OCI-M2 (cell line): ENCODE results near the gene RPS29.
A peak's percentile ranks its signal among the peaks of the same experiment; 100 is the strongest.
"Not testable (repeated sequence)": the region's sequence is repeated elsewhere in the genome, so short reads cannot be mapped to it uniquely, and the experiment has no call there.

Experiments used
- DNase-seq: peaks from one replicate; lab custom pipeline; 2025; ENCODE audit not compliant: unreplicated experiment; lab: John Stamatoyannopoulos, UW

The RPS29 gene

DNA sequence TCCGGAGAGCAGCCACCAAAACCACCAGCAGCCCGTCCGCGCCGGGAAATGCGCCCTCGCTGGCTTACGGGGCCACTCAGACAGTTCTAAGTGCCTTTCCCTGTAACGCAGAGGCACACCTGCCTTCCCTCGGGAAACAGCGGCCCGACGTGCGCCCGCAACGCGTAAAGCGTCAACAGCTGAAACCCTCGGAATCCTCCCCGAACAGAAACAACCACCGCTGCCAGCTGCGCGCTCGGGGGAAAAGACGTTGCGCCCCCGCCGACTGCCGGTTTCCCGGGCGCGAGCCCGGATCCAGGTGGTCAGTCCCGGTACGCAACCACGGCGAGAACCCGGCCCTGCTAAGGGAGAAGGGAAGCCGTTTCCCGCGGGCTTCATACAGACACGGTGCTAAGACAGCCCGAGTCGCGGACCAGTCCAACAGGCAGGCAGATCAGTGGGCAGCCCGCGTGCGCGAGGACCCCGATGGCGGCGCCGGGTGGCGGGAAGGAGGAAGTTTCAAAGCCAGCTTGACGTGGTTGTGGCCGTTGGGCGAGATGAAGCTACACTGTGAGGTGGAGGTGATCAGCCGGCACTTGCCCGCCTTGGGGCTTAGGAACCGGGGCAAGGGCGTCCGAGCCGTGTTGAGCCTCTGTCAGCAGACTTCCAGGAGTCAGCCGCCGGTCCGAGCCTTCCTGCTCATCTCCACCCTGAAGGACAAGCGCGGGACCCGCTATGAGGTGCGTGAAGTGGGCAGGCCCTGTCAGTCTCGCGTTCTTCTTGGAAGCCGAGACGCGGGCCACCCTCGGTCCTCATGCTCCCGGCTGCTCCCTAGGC, 12.5 kb upstream of the RPS29 start, which contains the start of gene LRR1:
Gene LRR1, plus strand, starts transcription at position 456 of the 816 bp plus-strand sequence. Its CDS starts 81 bp downstream, at position 537.
- peak; percentile 89 for DNase-seq

DNA sequence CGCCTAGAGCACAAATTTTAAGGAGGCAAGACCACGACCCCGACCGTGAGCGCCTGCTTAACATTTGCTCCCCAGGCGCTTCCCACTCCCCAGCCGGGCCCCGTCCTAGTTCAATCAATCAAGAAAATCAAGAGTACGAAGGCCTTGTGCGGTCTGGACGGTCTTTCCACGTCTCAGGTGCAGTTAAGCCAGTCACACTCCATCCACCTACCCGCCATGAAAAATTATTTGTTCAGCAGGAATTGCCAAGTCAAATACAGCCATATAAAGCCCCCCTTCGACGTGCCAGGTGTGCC, 12.0 kb upstream of the RPS29 start:
- DNase-seq = no peak

DNA sequence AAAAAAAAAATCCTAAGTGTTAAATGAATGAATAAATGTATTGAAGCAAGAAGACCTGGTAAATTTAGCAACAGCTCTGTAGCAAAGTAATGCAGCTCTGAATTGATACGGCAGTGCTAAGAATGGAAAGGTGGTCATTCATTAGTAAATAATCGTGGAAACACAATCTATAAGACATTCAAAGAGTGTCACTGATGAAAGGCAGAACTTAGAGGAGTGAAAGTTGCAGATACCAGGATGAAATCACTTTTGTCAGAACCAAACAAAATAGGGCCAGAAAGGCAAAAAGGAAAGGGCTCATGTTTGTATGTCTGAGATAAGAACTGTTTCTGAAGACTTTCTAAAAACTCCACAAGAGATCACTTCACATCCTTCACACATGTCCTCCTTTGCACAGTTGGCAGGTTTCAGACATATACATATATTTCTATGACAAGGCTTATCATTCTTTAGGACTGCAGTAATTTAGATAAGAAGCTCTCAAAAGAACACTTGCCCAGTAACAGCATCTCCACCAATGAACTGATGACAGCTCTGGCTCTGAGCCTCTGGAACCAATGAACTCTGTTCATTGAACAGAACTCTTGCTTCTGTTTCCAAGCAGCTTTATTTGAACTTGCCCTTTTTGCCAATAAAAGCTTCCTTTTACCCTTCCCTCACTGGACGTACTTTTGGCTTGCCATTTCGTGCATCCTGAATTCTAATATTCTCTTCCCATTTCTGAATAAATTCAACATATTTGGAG, 8.3 kb upstream of the RPS29 start:
- peak; percentile 72 for DNase-seq

DNA sequence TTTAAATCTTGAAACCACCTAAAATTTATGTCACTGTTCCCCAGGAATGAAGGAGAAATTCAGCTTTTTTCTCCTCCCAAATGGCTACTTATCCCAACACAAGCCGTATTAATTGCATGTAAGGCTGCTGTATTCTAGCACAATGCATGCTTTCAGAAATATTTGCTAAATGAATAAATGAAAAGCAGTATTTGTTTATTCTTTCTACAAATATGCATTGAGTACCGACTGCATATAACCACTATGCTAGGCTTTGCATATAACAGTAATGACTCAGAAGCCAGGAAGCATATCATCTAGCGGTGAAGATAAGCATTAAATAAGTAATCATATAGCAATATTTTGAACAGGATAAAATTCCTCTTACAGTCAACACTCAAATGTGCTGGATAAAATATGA, 6.8 kb upstream of the RPS29 start:
- DNase-seq = no peak

DNA sequence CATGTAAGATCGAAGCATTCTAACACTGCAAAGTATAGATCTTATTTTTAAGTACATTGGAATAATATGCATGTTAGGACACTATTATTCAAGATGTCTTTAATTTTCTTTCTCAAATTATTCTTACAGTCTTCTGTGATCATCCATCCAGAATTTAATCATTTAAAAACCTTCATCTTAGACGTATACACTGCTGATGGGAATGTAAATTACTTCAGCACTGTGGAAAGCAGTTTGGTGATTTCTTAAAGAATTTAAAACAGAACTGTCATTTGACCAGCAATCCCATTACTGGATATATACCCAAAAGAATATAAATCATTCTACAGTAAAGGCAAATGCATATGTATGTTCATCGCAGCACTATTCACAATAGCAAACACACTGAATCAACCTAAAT, 3.2 kb upstream of the RPS29 start:
- no peak for DNase-seq

DNA sequence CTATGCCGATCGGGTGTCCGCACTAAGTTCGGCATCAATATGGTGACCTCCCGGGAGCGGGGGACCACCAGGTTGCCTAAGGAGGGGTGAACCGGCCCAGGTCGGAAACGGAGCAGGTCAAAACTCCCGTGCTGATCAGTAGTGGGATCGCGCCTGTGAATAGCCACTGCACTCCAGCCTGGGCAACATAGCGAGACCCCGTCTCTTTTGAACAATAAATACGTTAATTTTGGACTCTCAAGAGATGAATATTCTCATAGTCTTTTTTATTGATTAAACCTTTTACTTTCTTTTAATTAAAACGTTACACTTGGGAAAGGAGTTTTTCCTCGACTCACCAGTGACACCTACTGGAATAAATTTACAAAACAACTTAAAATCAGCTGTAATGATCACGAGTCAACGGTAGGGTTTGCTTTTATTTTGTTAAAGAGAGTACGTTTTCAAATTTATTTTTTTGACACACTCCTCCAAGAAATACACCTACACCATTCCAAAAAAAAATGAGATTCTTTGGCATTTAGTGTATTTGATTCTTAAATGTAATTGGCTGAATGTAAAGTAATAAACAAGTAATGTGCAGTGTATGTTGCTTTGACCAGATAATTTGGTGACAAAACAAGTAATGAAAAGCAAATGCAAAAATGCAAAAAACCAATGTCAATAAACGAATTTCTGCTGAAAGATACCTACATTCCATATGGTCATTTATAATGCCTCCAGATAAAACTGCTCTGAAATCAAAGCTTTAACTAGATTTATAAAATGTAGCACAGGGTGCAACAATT, 687 bp upstream of the RPS29 start:
- DNase-seq = peak; percentile 81

DNA sequence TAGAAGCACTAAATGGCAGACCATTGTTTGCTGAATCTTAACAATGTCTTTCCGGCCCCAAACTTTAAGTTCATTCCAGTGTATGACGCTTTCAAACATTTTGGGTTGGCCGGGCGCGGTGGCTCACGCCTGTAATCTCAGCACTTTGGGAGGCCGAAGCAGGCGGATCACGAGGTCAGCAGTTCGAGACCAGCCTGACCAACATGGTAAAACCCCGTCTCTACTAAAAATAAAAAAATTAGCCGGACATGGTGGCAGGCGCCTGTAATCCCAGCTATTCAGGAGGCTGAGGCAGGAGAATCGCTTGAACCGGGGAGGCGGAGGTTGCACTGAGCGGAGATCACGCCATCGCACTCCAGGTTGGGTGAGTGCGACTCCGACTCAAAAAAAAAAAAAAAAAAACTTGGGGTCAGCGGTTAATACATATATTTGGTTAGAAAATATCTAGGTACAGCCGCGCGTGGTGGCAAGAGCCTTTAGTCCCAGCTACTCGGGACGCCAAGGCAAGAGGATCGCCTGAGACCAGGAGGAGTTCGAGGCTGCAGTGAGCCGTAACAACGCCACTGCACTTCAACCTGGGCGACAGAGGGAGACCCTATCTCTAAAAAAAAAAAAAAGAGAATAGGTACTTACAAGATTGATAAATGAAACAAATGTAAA, 1.1 kb downstream of the RPS29 start:
- not testable (repeated sequence) for DNase-seq

DNA sequence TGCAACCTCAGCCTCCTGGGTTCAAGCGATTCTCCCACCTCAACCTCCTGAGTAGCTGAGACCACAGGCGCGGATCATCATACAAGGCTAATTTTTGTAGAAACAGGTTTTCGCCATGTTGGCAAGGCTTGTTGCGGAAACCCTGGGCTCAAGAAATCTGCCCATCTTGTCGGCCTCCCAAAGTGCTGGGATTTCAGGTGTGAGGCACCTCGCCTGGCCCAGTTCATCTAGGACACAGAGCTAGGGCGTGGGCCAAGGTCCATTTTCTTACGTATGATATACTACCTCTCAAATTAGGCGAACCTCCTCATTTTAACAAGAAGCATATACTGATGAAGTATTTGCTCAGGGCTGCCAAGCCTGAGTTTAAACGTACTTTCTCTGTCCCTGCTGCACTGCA, 2.1 kb downstream of the RPS29 start:
- DNase-seq = no peak

DNA sequence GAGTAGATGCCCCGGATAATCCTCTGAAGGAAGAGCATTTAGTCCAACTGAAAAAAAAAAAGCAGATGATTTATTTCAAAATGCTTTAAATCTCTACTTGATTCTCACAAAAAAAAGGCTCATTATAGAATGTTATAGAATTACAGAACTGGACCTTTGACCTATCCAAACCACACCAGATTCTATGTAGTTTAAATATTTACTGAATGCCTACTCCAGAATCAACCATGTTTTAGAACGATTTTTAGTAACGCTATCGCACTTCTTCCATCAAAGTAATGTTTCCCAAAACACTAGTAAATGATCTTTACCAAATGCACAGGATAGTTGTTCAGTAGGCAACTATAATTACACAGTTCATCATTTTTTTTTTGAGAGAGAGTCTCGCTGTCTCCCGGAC, 2.6 kb downstream of the RPS29 start:
- DNase-seq = no peak

DNA sequence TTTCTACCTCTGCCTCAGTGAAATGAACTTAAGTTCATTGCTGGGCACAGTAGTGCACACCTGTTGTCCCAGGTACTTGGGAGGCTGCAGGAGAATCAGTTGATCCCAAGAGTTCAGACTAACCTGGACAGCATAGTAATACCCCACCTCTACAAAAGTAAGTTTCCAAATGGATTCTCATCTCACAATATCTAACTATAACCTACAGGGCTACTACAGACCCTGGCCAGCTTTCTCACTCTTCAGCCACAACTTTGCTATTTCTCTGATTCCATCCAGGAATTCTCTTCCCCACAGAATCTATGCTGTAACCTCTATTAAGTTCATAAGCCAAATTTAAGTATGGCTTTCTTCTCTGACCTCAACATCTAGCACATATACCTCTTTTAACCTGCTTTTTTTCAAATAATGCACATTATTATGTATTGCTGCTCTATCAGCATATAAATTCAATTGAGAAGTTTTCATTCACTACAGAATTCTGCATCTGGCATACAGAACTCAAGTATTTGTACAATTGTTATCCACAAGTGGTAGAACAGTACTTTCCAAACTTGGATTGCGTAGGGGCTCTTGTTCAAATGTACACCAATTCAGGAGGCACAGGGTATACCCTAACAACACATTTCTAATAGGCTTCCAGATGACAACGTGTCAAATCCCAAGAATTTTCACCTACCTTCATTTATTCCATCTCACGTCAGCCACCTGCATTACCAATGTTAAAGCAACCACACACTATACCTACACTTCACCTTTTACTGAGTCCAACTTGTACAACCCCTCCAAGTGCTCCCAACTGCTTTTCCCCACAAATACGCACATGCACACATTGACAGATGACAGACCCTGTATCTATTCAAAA, 3.8 kb downstream of the RPS29 start:
- DNase-seq = no peak

DNA sequence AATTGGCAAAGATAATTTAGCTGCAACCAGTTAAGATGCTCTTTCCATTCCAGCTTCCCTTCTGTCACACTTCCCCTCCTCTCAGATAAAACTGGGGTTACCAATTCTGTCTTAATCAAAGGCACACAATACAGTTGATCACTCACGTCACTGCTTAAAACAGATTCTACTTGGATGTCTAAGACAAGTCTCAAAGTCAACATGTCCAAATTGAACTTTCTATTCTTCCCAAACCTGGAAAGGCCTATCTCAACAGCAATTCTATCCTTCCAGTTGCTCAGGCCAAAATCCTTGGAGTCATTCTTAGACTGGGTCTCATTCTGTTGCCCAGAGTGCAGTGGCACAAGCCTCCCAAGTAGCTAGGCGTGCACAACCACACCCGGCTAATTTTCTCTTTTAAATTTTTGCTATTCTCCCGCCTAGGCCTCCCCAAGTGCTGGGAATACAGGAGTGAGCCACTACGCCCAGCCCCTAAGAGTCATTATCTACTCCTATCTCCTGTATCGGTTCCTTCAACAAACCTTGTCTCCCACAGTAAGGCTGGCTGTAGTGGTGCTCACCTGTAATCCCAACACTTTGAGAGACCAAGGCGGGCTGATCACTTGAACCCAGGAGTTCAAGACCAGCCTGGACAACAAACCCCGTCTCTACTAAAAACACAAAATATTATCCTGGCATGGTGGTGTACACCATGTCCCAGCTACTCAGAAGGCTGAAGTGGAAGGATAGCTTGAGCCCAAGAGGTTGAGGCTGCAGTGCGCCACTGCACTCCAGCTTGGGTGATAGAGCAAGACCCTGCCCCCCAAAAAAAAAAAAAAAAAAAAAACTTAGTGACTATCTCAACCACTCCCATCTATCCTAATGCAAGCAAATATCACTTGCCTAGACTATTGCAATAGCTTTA, 4.7 kb downstream of the RPS29 start:
- no peak for DNase-seq

DNA sequence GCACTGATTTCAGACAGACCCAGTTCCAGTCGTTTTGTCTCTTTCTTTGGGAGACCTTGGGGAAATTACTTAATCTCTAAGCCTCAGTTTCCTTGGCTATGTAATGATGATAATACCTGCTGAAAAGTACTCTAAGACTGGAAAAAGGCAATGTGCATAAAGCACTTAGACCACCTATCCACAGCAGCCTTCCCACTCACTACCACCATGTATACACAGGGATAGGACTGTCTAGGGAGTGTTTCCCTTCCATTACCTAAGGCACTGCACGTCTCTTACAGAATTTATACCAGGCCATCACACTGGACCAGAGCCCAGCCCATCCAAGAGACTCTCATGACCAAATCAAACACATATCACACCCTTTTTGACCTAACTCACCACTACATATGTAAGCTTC, 6.3 kb downstream of the RPS29 start:
- no peak for DNase-seq

DNA sequence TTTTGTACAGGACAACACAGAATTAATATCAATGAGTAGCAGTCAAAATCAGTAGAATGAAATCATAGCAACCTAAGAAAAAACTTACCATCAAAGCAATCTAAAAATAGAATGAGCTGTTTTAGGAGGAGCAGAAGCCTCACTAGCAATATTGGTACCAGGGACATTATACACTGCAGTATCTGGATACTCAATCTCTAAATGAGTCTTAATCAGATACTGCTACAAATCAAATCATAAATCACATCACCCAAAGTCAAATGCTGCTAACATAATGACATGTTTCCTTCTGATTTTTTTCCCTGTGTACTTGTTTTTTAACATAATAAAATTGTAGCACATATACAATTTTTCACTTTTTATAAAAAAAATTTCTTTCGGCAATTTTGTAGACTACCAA, 8.0 kb downstream of the RPS29 start:
- no peak for DNase-seq

DNA sequence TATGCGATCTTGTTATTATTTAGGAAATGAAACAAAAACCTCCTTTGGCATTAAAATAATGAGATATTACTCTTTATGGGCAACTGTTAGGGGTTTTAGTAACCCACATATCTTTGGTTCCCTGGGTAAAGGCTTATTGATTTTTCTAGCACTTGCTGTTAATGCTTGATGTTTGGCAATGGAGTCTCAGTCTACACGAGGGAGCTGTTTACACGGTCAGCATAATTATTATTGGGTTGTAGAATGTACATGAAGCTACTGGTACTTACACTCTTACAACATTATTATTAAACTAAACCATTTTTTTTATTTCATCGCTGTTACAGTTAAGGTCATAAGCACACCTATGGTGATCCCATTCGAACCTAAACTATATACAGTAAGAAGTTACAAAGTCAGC, 12.1 kb downstream of the RPS29 start:
- DNase-seq = no peak

DNA sequence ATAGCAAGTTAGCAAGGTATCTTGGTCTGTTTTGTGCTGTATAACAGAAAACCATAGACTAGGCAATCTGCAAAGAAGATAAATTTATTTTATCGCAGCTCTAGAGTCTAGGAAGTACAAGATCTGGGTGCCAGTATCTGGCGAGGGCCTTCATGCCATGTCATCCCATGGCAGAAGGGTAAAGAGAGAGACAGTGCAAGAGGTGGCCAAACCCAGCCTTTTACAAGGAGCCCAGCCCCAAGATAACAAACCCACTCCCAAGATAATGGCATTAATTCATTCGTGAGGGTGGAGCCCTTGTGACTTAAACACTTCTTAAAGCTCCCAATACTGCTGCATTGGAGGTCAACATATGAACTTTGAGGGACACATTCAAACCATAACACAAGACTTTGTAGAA, 16.9 kb downstream of the RPS29 start:
- DNase-seq = no peak

DNA sequence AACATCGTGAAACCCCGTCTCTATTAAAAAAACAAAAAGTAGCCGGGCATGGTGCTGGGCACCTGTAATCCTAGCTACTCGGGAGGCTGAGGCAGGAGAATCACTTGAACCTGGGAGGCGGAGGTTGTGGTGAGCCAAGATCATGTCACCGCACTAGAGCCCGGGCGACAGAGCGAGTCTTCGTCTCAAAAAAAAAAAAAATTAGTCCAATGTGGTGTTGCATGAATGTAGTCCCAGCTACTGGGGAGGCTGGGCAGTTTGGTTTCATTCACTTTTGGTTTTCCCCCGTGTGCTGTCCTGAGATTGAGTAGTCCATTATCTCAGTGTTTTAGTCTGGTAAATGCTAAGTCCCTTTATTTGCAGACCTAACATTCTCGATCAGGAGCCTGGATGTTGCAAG, 19.5 kb downstream of the RPS29 start:
- no peak for DNase-seq

DNA sequence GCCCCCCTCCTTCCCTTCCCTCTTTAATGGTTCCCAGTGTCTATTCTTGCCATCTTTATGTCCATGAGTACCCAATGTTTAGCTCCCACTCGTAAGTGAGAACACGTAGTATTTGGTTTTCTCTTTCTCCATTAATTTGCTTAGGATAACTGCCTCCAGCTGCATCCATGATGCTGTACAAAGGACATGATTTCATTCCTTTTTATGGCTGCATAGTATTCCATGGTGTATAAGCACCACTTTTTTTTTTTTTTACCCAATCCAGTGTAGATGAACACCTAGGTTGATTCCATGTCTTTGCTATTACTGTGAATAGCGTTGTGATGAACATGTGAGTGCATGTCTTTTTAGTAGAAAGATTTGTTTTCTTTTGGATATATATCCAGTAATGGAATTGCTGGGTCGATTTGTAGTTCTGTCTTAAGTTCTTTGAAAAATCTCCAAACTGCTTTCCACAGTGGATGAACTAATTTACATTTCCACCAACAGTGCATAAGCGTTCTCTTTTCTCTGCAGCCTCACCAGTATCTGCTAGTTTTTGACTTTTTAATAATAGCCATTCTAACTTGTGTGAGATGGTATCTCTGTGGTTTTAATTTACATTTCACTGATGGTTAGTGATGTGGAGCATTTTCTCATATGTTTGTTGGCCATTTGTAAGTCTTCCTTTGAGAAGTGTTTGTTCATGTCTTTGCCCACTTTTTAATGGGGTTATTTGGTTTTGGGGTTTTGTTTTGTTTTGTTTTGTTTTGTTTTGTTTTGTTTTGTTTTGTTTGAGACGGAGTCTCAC, 26.0 kb downstream of the RPS29 start:
- no peak for DNase-seq

DNA sequence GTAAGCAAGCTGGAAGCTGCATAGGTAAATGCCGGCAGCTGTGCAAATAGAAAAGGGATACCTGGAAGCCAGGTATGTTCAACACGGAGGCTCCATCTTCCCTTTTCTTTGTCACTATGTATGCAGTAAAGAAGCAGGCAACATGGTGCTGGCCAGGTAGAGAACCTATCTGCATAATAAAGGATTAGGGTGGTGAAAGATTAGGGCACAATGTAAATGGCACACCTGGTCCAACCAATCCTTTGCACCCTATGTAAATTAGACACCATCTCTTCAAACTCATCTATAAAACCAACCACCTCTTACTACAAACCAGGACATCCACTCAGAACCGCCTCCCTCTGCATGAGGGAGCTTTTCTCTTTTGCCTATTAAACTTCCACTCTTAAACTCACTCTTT, 32.3 kb downstream of the RPS29 start:
- no peak for DNase-seq

DNA sequence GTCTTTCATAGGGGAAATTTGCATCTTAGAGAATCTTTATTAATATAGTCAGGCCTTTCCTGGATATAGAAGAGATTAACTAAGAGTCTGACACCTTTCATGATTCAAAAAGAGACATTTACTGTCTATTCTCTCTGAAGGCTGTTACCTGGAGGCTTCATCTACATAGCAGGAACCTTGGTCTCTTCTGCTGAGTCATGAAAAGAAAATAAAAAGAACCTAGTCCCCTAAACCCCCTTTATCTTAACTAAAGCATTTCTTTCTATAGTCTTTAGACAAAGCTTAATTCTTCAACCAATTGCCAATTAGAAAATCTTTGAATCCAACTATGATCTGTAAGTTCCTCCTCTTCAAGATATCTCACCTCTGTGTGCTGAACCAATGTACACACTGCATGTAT, 33.1 kb downstream of the RPS29 start:
- no peak for DNase-seq
